ENCODE data around the gene ANAPC1.
"Not testable (repeated sequence)": the region's sequence is repeated elsewhere in the genome, so short reads cannot be mapped to it uniquely, and the experiment has no call there.

ANAPC1 gene

GRCh38 chr2:111905990-111906735 is 22.2 kb upstream of the ANAPC1 start:
- DNase-seq = peak in 21 of 56 donors; percentile 5 to 60 (median 36)

- not testable (repeated sequence) for DNase-seq
These were observed 21.5 kb upstream of the ANAPC1 start for GRCh38 chr2:111905475-111905869.

- no peak for DNase-seq
These were observed 20.9 kb upstream of the ANAPC1 start for GRCh38 chr2:111904726-111905474.

- no peak for DNase-seq
These were observed 20.0 kb upstream of the ANAPC1 start for GRCh38 chr2:111903930-111904439.

- no peak for DNase-seq
These were observed 19.5 kb upstream of the ANAPC1 start for GRCh38 chr2:111903516-111903915.

GRCh38 chr2:111900859-111901258 is 16.9 kb upstream of the ANAPC1 start:
- DNase-seq = peak in 17 of 56 donors; percentile 3 to 44 (median 13)

GRCh38 chr2:111898703-111899514 is 14.9 kb upstream of the ANAPC1 start:
- DNase-seq = peak in 7 of 56 donors; percentile 19 to 75 (median 51)

GRCh38 chr2:111897924-111898702 is 14.1 kb upstream of the ANAPC1 start, which contains the start of gene MERTK:
Gene MERTK (plus strand): TSS chr2:111898607. CDS start chr2:111898736, 129 bp downstream.
- peak in 52 of 56 donors; percentile 27 to 83 (median 68) for DNase-seq

- DNase-seq = no peak
These were observed 13.6 kb upstream of the ANAPC1 start for GRCh38 chr2:111897630-111897923.

- DNase-seq = no peak
These were observed 12.6 kb upstream of the ANAPC1 start for GRCh38 chr2:111896576-111896975.

- DNase-seq = no peak
These were observed 12.0 kb upstream of the ANAPC1 start for GRCh38 chr2:111896024-111896423.

- DNase-seq = peak in 1 of 56 donors; percentile 29
These were observed 585 bp upstream of the ANAPC1 start for GRCh38 chr2:111884592-111884964.

- DNase-seq = not testable (repeated sequence)
These were observed 11.2 kb downstream of the ANAPC1 start for GRCh38 chr2:111872806-111873205.

GRCh38 chr2:111865124-111865523 is 18.9 kb downstream of the ANAPC1 start:
- DNase-seq = not testable (repeated sequence)

- not testable (repeated sequence) for DNase-seq
These were observed 24.0 kb downstream of the ANAPC1 start for GRCh38 chr2:111860005-111860404.

GRCh38 chr2:111852544-111852943 is 31.4 kb downstream of the ANAPC1 start:
- DNase-seq = not testable (repeated sequence)

GRCh38 chr2:111850646-111851045 is 33.3 kb downstream of the ANAPC1 start:
- DNase-seq = peak in 8 of 56 donors; percentile 0 to 28 (median 6)

- not testable (repeated sequence) for DNase-seq
These were observed 44.2 kb downstream of the ANAPC1 start for GRCh38 chr2:111839625-111840282.

GRCh38 chr2:111838992-111839391 is 45.0 kb downstream of the ANAPC1 start:
- DNase-seq = not testable (repeated sequence)

- DNase-seq = not testable (repeated sequence)
These were observed 49.8 kb downstream of the ANAPC1 start for GRCh38 chr2:111834221-111834620.
